RPMI7951 (cell line): ENCODE results near the gene GGNBP2. TPM values are rescaled to one million over a fixed set of nuclear protein-coding genes. Genes with fewer than 3 reads are reported as not detected.

ENCODE experiments used
- DNase-seq: peaks from one replicate; pipeline ENCODE4 v3.0.0-alpha.2; 2012; ENCODE audit warnings: low read depth
- total RNA-seq: library from RNA; depleted of rRNA; stranded (reverse); fragments of >200 nt; shearing (Covaris generic); gene quantifications from 2 replicates; pipeline ENCODE4 v1.2.3, GENCODE V29; 2014

The GGNBP2 gene
- total RNA-seq, 1 experiment from 2014 or later, result 38.9 TPM

- DNase-seq, result no peak
Measured at GRCh38 chr17:36553459-36553858, 8.7 kb downstream of the GGNBP2 start.

GRCh38 chr17:36566081-36566480 is 21.4 kb downstream of the GGNBP2 start:
- DNase-seq, result no peak

- DNase-seq, result no peak
Measured at GRCh38 chr17:36575028-36575427, 30.3 kb downstream of the GGNBP2 start.

- DNase-seq, result no peak
Measured at GRCh38 chr17:36576793-36577192, 32.1 kb downstream of the GGNBP2 start.

- DNase-seq, result peak; percentile 28
Measured at GRCh38 chr17:36578671-36579070, 34.0 kb downstream of the GGNBP2 start.

GRCh38 chr17:36583787-36584186 is 39.1 kb downstream of the GGNBP2 start:
- DNase-seq, result no peak

GRCh38 chr17:36586138-36586537 is 41.4 kb downstream of the GGNBP2 start:
- DNase-seq, result no peak

- peak; percentile 22 for DNase-seq
Measured at GRCh38 chr17:36590082-36590481, 45.4 kb downstream of the GGNBP2 start.

GRCh38 chr17:36591434-36592315 is 47.0 kb downstream of the GGNBP2 start, which contains the start of gene DHRS11:
Gene DHRS11, plus strand, starts transcription at chr17:36591879. Its CDS starts 131 bp downstream, at chr17:36592010.
- DNase-seq, result peak; percentile 74

- DNase-seq, result peak; percentile 28
Measured at GRCh38 chr17:36592316-36592715, 47.6 kb downstream of the GGNBP2 start.

GRCh38 chr17:36592716-36593321 is 48.1 kb downstream of the GGNBP2 start:
- no peak for DNase-seq

- DNase-seq, result no peak
Measured at GRCh38 chr17:36593656-36594316, 49.1 kb downstream of the GGNBP2 start.

- DNase-seq, result no peak
Measured at GRCh38 chr17:36594626-36595401, 50.1 kb downstream of the GGNBP2 start.

- DNase-seq, result no peak
Measured at GRCh38 chr17:36597226-36597625, 52.5 kb downstream of the GGNBP2 start.

GRCh38 chr17:36597866-36598777 is 53.4 kb downstream of the GGNBP2 start:
- no peak for DNase-seq

GRCh38 chr17:36598951-36599401 is 54.3 kb downstream of the GGNBP2 start:
- DNase-seq, result no peak

GRCh38 chr17:36599546-36600250 is 55.0 kb downstream of the GGNBP2 start:
- DNase-seq, result no peak

- no peak for DNase-seq
Measured at GRCh38 chr17:36600465-36600864, 55.7 kb downstream of the GGNBP2 start.

GRCh38 chr17:36600936-36601302 is 56.2 kb downstream of the GGNBP2 start:
- no peak for DNase-seq
